Heart left ventricle (tissue), 13 donors: ENCODE data around the gene DHRS4L2.
"Not testable (repeated sequence)": the region's sequence is repeated elsewhere in the genome, so short reads cannot be mapped to it uniquely, and the experiment has no call there.

Source experiments
- POLR2A ChIP-seq, 2 donors: fragments of 450-650 bp; IDR thresholded peaks; one replicate each; pipeline ENCODE4 v1.6.1; 2017; ENCODE audit warnings: antibody characterized with exemption in 2 of 2, mild to moderate bottlenecking in 2 of 2, moderate library complexity in 2 of 2
- TF ChIP-seq, protein P1 (sequence below), 12 donors: fragments of 200-600 bp; sonication (generic) in 4 of 12; IDR thresholded peaks; one replicate each; pipeline versions ENCODE4 v1.5.0 to v1.8.0; 2018 to 2022; ENCODE audit warnings: antibody characterized with exemption in 12 of 12, mild to moderate bottlenecking in 5 of 12
- donor health status: ischemic (EF 13 %, LVEDD 7.1; RV severe dilation, severe dysfunction).
- donor health status: DM: no; HTN: yes; CAD: no.
- donor health status: DM: no; HTN: no; CAD: no.
- donor health status: ischemic (EF 25% LVEDD 6.9; RV normal size, moderate dysfunction).
- donor health status: ischemic (EF 25% LVEDD 5.7; RV mildly dilated, moderate dysfunction).
- donor health status: ischemic (EF 35%, LVEDD 5.7; RV mildly dilated, moderate dysfunction).
- donor health status: nonischemic (EF 11% LVEDD 7.7; RV severe dilation, severe dysfunction).
- donor health status: DM: yes; HTN: yes; CAD: no.
- donor health status: PGD.
- donor health status: ischemic (EF 29% LVEDD 5.4; RV normal size, mild dysfunction).
- donor health status: nonischemic (EF 23%, LVEDD 6.1; RV moderate dilation, normal function).

DNA sequence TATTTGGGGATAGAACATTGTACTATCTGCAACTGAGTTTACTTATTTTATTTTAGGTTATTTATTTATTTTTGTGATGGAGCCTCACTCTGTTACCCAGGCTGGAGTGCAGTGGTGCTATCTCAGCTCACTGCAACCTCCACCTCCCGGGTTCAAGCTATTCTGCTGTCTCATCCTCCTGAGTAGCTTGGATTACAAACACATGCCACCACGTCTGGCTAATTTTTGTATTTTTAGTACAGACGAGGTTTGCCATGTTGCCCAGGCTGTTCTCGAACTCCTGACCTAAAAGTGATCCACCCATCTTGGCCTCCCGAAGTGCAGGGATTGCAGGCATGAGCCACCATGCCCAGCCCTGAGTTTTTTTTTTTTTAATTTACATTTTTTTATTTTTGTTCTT, 10.9 kb downstream of the DHRS4L2 start:
- TF ChIP-seq, protein P1, sequence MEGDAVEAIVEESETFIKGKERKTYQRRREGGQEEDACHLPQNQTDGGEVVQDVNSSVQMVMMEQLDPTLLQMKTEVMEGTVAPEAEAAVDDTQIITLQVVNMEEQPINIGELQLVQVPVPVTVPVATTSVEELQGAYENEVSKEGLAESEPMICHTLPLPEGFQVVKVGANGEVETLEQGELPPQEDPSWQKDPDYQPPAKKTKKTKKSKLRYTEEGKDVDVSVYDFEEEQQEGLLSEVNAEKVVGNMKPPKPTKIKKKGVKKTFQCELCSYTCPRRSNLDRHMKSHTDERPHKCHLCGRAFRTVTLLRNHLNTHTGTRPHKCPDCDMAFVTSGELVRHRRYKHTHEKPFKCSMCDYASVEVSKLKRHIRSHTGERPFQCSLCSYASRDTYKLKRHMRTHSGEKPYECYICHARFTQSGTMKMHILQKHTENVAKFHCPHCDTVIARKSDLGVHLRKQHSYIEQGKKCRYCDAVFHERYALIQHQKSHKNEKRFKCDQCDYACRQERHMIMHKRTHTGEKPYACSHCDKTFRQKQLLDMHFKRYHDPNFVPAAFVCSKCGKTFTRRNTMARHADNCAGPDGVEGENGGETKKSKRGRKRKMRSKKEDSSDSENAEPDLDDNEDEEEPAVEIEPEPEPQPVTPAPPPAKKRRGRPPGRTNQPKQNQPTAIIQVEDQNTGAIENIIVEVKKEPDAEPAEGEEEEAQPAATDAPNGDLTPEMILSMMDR (IDR thresholded peaks at IDR 0.05) = not testable (repeated sequence)
- not testable (repeated sequence) for TF ChIP-seq POLR2A (IDR thresholded peaks at IDR 0.05)
